CD4-positive, alpha-beta T cell treated with Interleukin-10 for 1 hour (primary cell): ENCODE measurements around the gene CCDC144A.
"Not testable (repeated sequence)": the region's sequence is repeated elsewhere in the genome, so short reads cannot be mapped to it uniquely, and the experiment has no call there.

Experiments used
- DNase-seq: peaks from one replicate; pipeline ENCODE4 v3.0.0-alpha.2; 2020

CCDC144A gene

GRCh38 chr17:16820979-16821543 lies 131.0 kb downstream of the CCDC144A start:
- no peak for DNase-seq

- not testable (repeated sequence) for DNase-seq
Measured at GRCh38 chr17:16822133-16822532, 132.1 kb downstream of the CCDC144A start.

- not testable (repeated sequence) for DNase-seq
Measured at GRCh38 chr17:16823768-16824406, 133.8 kb downstream of the CCDC144A start.
